ENCODE data around the gene MYH10.

GRCh38 chr17:8673612-8674011 lies 43.1 kb upstream of the MYH10 start:
- TF ChIP-seq CTCF (IDR thresholded peaks at IDR 0.05) (no peak), EP300 (IDR thresholded peaks at IDR 0.05) (no peak), POLR2A (IDR thresholded peaks at IDR 0.05) (no peak)

All from ovary (tissue), 3 donors.